Measurements from ENCODE around the gene ARHGAP18.

Gene ARHGAP18

DNA sequence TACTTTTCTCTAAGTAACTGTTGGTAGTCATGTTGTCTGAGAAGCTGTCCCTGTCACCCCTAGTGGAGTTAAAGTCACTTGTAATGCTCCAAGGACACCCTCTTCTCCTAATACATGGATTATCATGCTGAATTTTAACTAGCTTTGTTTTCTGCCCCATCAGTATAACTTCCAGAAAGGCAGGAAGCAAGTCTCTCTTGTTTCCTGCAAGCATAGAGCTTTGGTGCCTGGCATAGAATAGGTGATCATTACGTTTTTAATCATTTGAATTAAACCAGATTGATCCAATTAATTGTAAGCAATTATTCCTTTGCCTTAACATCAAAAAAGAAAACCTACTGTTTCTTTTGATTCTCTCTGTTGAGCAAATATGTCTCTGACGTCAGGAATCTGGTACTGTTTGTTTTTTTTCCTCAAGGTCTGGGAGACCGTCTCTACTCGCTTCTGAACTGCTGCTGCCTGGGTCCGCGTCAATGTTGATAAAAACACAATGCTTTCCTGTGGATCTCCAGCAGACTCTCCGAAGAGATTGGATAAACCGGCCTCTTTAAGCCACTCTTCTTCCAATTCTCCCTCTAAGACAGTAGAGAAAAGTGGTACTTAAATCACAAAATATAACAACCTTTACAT is 71.8 kb downstream of the ARHGAP18 start:
- DNase-seq: peak; percentile 83

DNA sequence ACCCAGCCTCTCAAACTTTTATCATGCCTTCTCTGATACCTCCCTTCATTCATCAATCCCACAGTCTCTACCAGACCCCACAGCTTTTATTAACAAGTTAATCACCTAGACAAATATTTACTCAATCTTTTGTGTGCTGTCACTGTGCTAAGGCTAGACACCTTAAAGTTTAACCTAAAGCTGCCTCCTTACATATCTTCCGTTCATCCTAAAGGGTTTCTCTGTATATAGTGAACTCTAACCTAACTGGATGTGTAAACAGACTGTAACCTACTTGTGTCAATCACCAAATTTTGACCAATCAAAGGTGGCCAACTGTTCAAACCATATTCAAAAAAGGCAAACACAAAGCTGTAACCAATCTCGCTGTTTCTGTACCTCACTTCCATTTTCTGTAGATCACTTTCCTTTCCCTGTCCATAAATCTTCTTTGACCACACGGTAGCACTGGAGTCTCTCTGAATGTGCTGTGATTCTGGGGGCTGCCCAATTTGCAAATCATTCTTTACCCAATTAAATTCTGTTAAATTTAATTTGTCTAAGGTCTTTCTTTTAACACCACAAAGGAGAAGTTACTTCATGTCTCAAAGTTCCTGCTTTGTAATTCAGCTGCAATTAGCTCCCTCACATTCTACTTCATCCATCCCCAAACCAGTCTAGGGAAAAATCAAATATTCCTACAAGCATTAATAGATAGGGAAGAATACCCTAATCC is 72.5 kb downstream of the ARHGAP18 start:
- DNase-seq: peak; percentile 91

DNA sequence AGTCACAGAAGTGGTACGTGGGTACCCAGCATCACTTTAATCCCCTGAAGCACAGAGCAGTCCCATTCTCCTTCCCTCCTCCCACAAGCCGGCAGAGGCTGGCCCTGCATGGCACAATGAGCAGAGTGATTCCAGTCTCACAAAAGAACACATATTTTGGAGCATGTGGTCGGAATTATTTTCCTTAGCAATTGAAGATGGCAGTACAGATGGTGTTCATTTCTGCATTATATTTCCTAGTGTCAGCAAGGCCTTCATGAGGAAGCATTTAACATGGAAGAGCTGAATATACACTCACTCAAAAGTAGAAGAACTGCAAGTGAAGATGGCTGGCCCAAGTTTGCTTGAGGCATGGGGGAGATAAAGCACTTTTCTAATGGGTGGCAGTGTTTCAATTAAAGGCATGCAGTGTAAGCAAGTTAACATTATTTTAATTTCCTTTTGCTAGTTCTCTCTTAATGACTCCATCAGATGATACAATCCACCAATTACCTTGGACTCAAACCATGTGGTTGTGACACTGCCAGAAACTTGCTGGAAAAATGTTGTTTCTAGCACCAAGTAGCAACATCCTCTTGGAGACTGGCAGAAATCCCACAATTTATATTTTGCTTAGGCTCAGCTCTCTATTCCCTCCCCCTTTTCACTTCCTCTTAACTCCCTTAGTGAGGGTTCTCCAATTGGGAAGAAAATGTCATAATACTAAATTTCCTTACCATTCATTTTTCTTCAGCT is 74.4 kb downstream of the ARHGAP18 start:
- no peak for DNase-seq

DNA sequence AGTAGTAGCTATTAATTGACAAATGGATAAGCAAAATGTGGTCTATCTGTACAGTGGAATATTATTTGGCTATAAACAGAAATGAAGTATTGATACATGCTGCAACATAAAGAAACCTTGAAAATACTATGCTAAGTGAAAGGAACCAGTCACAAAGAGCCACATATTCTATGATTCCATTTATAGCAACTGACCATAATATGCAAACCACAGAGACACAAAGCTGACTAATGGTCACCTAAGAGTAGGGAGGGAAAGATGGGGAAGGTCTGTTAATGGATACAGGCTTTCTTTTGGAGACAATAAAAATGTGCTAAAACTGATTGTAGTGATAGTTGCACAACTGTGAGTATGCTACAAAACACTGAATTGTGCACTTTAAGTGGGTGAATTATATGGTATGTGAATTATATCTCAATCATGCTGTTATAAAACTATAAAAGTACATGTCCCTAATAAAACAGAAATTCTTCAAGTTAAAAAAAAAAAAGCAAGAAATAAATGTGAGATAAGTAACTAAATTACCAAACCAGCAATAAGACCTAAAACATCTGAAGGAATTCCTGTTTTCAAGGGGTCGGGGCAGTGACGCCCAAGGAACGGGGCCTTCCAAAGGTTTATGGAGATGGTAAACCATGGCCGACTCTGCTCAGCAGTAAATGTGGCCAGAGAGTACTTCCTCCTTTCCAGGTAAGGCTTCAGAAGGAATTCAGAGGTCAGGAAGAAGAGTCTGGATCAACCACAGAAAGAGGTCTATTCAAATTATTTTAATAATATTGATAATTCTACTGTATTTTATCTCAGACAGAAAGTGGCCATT is 75.4 kb downstream of the ARHGAP18 start:
- no peak for DNase-seq

DNA sequence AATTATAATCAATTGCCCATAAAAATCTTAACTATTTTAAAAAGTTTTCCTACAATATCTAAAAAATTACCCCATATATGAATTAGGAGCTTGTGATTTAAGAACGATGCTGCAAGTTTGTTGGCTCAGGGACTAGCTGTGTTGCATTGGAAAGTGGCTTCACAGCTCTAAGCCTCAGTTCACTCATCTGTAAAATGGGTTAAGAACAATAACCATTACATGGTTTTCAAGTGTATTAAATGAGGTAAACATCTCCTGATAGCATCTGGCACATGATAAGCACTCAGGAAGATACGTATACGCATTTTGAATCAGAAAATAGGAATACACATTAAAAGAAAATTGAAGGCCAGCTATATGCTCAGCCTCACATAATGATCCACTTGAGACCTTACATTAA is 76.4 kb downstream of the ARHGAP18 start:
- DNase-seq: no peak

DNA sequence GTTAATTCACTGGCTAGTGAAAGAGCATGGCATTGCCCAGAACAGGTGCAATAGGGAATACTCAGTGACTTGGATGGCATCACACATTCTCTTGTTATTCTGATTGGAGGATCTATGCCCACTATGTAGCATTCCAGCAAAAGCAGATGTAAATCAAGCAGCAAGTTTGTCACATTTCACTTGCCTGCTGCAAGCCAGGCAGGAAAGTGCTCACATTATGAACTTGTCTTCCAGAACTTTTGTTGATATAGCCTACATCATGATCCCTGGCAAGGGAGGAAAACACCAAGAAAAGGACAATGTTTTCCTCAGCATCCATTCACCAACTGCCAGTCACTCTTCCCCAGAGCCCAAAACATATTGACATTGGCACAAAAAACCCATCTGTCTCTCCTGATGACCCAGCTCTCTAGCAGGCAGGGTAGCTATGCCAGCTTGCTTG is 77.8 kb downstream of the ARHGAP18 start:
- no peak for DNase-seq

DNA sequence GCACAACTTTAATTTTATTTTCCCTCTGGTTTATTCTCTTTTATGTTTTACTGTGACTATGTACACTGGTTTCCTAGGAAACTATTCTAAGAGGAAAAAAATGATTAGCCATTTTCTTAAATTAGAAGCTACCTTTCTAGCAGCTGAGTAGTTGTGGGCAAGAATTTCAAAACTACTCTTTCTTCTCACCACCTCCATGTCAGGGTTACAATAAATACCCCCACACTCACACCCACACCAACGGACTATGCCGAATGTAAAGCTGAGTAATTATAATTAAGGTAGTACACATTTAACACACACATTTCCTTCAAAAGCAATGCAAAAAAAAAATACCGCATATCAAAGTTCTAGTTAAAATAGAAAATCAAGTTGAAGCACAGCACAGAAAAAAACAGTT is 78.9 kb downstream of the ARHGAP18 start:
- DNase-seq: no peak

DNA sequence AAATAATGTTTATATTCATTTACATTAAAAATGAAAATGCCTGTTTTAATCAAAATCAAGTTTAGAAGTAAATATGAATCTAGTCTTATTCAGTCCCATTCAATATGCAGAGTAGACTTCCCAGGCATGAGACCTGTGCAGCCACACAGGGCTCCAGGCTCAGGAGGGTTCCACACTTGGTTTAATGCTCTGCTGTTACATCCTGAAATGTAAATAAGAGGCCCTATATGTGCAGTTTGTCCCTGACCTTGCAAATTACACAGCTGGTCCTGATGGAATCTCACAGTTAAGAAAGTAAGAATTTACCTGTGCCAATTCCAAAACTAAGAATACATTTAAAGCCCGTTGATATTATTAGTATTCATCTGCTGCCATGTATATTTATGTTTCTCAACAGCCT is 79.4 kb downstream of the ARHGAP18 start:
- DNase-seq: peak; percentile 30

DNA sequence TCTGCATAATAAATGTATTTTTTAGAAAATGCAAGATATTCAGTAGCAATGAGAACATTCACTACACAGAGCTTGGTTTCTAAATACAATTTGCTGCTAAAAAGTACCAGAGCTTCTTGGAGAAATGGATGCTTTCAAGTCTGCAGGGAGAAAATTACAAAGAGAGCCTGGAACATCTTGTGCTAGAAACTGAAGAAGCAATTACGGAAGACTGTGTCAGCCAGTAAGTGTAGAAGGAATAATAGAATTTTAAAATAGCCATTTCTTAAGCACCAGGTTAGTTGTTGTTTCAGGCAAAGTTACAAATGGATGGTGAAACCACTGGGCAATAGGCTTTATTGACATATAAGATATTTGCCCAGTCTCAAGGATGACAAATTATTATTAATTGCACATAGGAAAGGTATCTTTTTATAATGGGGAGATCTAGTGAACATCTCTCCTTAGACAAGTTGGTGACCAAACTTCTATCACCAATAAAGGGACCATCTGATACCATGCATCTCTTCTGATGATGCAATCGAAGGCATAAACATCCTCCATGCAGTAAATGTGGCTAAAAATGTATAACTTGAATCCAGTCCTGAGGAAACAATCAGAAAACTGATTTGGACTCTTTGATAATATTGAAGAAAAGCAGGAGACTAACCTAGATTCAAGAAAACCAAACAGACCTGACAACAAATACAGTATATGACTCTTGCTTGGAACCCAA is 81.7 kb downstream of the ARHGAP18 start:
- DNase-seq: no peak

DNA sequence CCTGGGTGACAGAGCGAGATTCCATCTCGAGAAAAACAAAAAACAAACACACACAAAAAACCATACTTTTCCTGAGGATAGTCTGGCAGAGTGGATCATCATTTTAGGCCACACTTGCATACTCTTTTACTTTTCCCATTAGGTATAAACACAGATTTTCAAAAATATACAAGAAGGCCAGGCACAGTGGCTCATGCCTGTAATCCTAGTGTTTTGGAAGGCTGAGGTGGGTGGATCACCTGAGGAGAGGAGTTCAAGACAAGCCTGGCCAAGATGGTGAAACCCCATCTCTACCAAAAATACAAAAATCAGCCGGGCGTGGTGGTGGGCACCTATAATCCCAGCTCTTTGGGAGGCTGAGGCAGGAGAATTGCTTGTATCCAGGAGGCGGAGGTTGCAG is 85.5 kb downstream of the ARHGAP18 start:
- DNase-seq: no peak

DNA sequence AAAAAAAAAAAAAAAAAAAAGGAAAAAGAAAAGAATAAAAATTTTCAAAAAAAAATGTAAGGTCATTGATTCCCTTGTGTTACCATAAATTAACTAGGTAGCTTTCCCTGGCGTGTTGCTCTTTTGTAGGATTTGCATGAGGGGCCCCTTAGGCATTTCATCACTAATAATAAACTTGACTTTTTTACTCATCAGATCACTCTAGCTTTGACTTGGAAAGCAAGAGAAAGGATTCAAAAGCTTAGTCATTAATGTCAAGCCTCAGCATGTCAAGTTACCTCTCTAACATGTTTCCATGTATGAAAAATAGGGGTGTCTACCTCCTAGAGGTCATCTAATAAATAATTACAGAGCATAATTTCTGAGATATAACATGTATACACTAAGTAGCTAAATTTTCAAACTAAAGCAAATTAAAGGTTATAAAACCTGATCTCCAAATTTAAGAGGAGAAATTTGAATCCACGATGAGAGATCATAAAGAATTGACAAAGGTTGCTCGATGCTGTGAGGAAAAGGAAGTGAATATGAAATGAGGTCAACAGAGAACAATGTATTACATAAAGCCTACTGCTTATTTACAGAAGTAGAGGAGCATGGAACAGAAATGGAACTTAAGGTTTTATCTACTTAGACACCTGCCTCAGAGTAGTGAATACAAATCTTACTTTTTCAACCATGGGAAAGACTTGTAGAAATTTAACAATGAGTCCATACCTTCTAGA is 86.8 kb downstream of the ARHGAP18 start:
- DNase-seq: no peak

DNA sequence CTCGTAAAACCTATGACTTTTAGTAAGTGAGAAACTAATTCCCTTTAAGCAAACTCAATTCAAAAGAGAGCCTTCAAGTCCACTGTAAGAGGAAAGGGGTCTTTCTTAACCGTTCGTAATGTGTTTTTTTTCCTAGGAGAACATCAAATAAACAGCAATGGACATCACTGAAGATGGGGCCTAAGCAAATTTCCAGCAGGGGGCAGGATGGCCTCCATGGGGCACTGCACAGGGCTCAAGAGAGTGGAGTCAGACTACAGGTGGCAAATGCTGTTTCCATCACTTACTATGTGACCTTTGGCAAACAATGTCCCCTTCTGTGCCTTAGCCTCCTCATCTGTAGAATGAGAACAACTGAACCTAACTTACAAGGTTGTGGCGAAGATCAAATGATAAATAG is 88.7 kb downstream of the ARHGAP18 start:
- peak; percentile 39 for DNase-seq

DNA sequence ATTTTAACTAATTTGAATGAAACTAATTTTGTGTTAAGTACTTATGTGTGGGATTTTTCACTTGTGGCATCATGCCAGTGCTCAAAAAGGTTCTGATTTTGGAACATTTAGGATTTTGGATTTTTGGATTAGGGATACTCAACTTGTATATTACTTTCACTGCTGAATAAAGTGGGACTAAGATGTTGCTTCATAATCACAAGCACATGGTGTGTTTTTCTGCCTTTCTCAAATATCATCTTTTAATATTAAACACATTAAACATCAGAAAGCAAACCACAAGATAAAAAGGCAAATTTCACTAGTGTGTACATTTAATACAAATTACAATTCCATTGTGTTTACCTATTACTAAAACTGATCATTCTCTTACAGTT is 89.8 kb downstream of the ARHGAP18 start:
- DNase-seq: no peak

DNA sequence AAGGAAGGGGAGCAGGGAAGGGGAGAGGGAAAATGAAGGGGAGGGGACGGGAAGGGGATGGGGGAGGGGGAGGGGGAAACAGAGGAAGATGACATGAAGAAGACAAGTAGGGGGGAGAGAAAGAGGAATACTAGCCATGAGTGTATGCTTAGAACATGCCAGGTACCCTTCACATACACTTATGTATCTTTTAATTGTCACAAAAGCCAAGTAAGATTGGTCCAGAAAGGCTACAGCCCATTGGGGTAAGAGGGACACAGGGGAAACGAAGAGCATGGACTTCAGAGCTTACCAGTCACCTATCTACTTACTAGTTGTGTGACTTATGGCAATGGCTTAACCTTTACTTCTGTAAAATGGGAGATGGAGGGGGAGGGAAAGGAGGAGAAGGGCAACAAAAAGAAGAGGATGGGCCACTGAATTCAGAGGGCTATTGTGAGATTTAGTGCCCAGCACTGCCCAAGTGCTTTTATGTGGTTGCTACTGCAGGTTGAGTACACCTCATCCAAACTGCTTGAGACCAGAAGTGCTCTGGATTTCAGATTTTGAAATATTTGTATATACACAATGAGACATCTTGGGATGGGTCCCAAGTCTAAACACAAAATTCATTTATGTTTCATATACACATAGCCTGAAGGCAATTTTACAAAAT is 90.3 kb downstream of the ARHGAP18 start:
- no peak for DNase-seq

DNA sequence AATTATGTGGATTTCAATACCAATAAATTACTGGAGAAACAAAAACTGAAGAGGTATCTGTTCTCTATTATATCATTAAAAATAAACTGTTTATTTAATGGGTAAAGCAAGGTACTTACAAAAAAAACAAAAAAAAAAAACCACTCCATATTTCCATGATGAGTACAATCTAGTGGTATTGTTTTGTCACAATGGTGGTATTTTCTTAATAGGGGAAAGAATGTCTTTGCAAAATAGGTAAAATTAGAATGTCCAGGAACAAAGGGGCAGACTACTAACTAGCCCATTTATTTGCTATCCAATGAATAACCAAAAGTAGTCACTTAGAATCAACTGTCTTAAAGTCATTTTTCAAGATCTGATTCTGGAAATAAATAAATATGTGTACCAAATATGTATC is 92.0 kb downstream of the ARHGAP18 start:
- no peak for DNase-seq

DNA sequence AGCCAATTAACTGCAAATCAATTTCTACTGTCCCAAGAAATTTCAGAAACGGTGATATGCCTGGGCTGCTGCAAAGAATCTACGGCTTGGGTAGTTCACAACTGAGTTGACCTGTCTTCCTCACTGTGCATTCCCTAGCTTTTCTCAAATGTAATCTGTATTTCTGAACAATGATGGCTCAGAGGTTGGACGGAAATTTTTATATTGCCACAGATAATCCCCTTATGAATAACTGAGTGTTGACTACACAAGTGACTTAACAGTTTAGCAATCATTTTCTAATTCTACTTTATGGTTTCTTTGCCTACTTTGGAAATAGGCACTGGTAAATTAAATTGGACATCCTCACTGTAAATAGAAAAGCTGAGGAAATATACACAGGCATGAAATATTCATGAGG is 94.5 kb downstream of the ARHGAP18 start:
- no peak for DNase-seq

DNA sequence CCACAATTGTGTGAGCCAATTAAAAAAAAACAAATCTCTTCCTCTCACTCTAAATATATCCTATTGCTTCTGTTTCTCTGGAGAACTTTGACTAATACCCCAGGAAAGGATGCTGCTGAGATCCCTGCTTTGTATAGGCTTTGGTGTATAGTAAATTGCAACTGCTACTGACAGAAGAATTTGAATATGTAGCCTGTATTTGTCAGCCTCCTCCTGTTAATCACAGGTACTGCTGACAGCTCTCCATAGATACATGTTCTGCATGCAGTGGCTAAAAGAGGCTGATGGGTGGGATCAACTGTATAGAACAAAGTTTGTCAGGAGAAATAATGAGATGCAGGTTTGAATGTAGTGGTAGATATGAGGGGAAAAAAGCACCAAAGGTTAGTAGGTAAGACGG is 95.0 kb downstream of the ARHGAP18 start:
- DNase-seq: no peak

DNA sequence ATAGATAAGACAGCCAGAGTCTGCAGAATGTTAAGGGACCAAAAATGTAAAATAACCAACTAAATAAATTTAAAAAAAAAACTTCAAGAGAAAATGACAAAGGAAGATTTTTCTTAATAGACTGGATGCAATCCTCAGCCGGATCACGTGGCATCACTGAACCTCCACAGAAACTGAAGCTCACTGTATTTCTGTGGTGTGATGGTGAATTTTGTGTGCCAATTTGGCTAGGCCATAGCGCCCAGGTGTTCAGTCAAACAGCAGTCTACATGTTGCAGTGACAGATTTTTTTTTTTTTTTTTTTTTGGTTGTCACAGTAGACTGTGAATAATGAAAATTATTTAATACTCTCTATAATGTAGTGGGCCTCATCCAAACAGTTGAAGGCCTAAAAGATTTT is 95.5 kb downstream of the ARHGAP18 start:
- DNase-seq: no peak

DNA sequence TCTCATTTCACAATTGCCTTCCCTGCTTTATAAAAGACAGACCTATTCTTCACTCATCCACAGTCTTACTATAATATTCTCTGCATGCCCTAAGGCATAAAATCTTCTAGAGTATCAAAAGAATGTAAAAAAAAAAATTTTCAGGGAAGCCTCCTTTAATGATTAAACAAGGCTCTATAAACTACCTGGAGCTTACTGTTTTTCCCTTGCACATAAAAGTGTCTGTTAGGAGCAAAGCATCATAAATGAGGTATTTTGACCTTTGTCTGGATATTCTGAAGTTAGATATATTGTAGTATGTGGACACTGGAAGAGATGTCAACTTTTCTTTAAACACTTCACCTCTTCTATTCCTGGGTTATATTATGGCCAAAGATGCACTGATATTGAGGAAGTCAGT is 97.5 kb downstream of the ARHGAP18 start:
- DNase-seq: no peak

DNA sequence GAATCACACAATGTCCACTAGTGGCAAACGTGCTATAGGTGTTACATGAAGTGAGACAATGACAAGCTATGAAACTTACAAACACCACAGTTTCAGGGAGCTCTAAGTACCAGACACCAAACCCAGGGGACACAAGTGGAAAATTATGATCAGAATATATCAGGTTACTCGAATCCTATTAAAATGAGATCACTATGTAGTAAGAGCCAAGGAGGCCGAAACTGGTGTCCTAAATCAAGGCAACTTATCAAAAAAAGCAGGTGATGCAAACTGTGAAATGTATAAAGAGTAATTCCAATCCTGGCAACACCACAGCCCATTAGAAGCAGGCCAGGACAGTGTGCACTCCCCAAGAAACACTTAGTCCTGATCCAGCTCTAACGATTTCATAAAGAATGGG is 100.3 kb downstream of the ARHGAP18 start:
- no peak for DNase-seq

DNA sequence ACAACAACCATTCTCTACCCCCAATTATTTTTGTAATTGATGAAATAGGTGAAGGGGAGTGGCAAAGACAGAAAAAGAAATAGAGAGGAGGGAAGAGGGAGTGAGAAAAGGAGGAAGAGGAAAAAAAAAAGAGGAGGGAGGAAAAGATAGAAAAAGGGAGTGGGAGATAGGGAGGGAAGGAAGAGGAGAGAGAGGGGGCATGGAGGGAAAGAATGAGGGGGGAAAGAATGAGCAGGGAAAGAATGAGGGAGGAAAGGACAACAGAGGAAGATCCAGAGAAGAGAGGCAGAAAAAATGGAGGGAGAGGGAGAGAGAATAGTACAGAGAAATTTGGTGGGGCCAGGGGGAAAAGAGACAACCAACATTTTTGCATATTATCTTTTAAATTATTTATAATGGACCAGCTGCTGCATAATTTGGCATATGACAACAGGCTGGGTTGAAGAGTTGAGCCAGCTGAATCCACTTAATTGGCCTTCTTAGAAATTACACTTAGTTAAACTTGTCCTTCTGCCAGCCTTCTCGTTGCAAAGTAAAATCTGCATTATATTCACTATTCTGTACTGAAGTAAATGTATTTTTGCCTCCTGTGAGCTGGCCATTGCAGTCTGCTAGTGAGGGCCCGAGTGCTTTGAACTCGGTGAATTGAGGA is 101.0 kb downstream of the ARHGAP18 start:
- DNase-seq: no peak
